Stomach (tissue), 4 donors: ENCODE data around the gene RPL38.

Experiments used
- POLR2AphosphoS5 ChIP-seq, 3 donors: sonication (generic); formaldehyde crosslinking; IDR thresholded peaks; one replicate each; pipeline ENCODE4 v1.6.1; 2016; ENCODE audit warnings: antibody characterized with exemption in 3 of 3
- TF ChIP-seq, protein P1 (sequence below), 7 experiments: fragments of 450-650 bp in 4 of 7; fragments of 200-600 bp in 3 of 7; sonication (generic) in 3 of 7; IDR thresholded peaks; one replicate each; pipeline ENCODE4 v1.5.1; 2016 to 2019; ENCODE audit warnings: antibody characterized with exemption in 7 of 7, control low read depth in 2 of 7, mild to moderate bottlenecking in 1 of 7

GRCh38 chr17:74241847-74242246 lies 38.4 kb downstream of the RPL38 start:
- no peak for TF ChIP-seq POLR2AphosphoS5 (IDR thresholded peaks at IDR 0.05)
- TF ChIP-seq, protein P1, sequence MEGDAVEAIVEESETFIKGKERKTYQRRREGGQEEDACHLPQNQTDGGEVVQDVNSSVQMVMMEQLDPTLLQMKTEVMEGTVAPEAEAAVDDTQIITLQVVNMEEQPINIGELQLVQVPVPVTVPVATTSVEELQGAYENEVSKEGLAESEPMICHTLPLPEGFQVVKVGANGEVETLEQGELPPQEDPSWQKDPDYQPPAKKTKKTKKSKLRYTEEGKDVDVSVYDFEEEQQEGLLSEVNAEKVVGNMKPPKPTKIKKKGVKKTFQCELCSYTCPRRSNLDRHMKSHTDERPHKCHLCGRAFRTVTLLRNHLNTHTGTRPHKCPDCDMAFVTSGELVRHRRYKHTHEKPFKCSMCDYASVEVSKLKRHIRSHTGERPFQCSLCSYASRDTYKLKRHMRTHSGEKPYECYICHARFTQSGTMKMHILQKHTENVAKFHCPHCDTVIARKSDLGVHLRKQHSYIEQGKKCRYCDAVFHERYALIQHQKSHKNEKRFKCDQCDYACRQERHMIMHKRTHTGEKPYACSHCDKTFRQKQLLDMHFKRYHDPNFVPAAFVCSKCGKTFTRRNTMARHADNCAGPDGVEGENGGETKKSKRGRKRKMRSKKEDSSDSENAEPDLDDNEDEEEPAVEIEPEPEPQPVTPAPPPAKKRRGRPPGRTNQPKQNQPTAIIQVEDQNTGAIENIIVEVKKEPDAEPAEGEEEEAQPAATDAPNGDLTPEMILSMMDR (IDR thresholded peaks at IDR 0.05): no peak
